Measurements from ENCODE around the gene TCF7L2.

The TCF7L2 gene

GRCh38 chr10:113080061-113080924 lies 130.2 kb downstream of the TCF7L2 start:
- TF ChIP-seq Cebpa-rat (IDR thresholded peaks at IDR 0.05) = no peak
- H3K4me2 ChIP-seq = no peak overlapping the region
- H3K27me3 ChIP-seq = no peaks in the 10 kb centered on the region
- no peaks in the 10 kb centered on the region for H3K4me1 ChIP-seq
- H3K9ac ChIP-seq = no peak overlapping the region
- peaks cover 32% of the 10 kb centered on the region for H3K36me3 ChIP-seq
- H3K4me3 ChIP-seq = no peak overlapping the region
- no peaks in the 10 kb centered on the region for H3K9me3 ChIP-seq
- no peak overlapping the region for H3K27ac ChIP-seq
- peaks cover 61% of the 10 kb centered on the region for H4K20me1 ChIP-seq

- no peak overlapping the region for H3K4me2 ChIP-seq
These were observed 130.8 kb downstream of the TCF7L2 start for GRCh38 chr10:113080925-113081229.

GRCh38 chr10:113084031-113084430 lies 134.0 kb downstream of the TCF7L2 start:
- Histone ChIP-seq H3K4me3 (no peak overlapping the region), H3K27me3 (no peaks in the 10 kb centered on the region), H3K4me1 (no peaks in the 10 kb centered on the region), H3K9ac (no peak overlapping the region), H3K36me3 (peaks cover 55% of the 10 kb centered on the region), H3K4me2 (no peak overlapping the region), H3K27ac (no peak overlapping the region), H3K9me3 (no peaks in the 10 kb centered on the region), H4K20me1 (peaks cover 58% of the 10 kb centered on the region)
- no peak for TF ChIP-seq Cebpa-rat (IDR thresholded peaks at IDR 0.05)

More at GRCh38 chr10:113080925-113081229, 130.8 kb downstream of the TCF7L2 start:
- no peak for TF ChIP-seq Cebpa-rat (IDR thresholded peaks at IDR 0.05)
- peaks cover 61% of the 10 kb centered on the region for H4K20me1 ChIP-seq
- H3K4me3 ChIP-seq = no peak overlapping the region
- no peaks in the 10 kb centered on the region for H3K4me1 ChIP-seq
- H3K27ac ChIP-seq = no peak overlapping the region
- H3K27me3 ChIP-seq = no peaks in the 10 kb centered on the region
- no peaks in the 10 kb centered on the region for H3K9me3 ChIP-seq
- H3K36me3 ChIP-seq = peaks cover 37% of the 10 kb centered on the region
- no peak overlapping the region for H3K9ac ChIP-seq

- no peaks in the 10 kb centered on the region for H3K27me3 ChIP-seq
- H3K36me3 ChIP-seq = peaks cover 65% of the 10 kb centered on the region
- H3K9me3 ChIP-seq = no peaks in the 10 kb centered on the region
- H3K9ac ChIP-seq = no peak overlapping the region
- no peak overlapping the region for H3K4me2 ChIP-seq
- H3K4me1 ChIP-seq = no peaks in the 10 kb centered on the region
- no peak for TF ChIP-seq Cebpa-rat (IDR thresholded peaks at IDR 0.05)
- peaks cover 58% of the 10 kb centered on the region for H4K20me1 ChIP-seq
- no peak overlapping the region for H3K27ac ChIP-seq
- H3K4me3 ChIP-seq = no peak overlapping the region
These were observed 135.7 kb downstream of the TCF7L2 start for GRCh38 chr10:113085776-113086175.

- Histone ChIP-seq H3K27ac (no peak overlapping the region), H3K4me3 (no peak overlapping the region), H3K36me3 (peaks cover 70% of the 10 kb centered on the region), H4K20me1 (peaks cover 53% of the 10 kb centered on the region), H3K9ac (no peak overlapping the region), H3K9me3 (no peaks in the 10 kb centered on the region; the same call in 1 of the 2 replicates), H3K4me2 (no peak overlapping the region), H3K27me3 (no peaks in the 10 kb centered on the region), H3K4me1 (no peaks in the 10 kb centered on the region)
- TF ChIP-seq Cebpa-rat (IDR thresholded peaks at IDR 0.05) = no peak
These were observed 136.2 kb downstream of the TCF7L2 start for GRCh38 chr10:113086282-113086681.

GRCh38 chr10:113087165-113088029 lies 137.3 kb downstream of the TCF7L2 start:
- no peaks in the 10 kb centered on the region for H3K27me3 ChIP-seq
- H3K4me2 ChIP-seq = no peak overlapping the region
- H4K20me1 ChIP-seq = peaks cover 43% of the 10 kb centered on the region
- no peak for TF ChIP-seq Cebpa-rat (IDR thresholded peaks at IDR 0.05)
- H3K4me1 ChIP-seq = peaks cover 9% of the 10 kb centered on the region
- H3K9ac ChIP-seq = no peak overlapping the region
- H3K27ac ChIP-seq = no peak overlapping the region
- H3K36me3 ChIP-seq = peaks cover 81% of the 10 kb centered on the region
- H3K4me3 ChIP-seq = no peak overlapping the region
- peaks cover 7% of the 10 kb centered on the region for H3K9me3 ChIP-seq

- no peak overlapping the region for H3K9ac ChIP-seq
- H3K4me2 ChIP-seq = no peak overlapping the region
- peaks cover 83% of the 10 kb centered on the region for H3K36me3 ChIP-seq
- H3K9me3 ChIP-seq = peaks cover 12% of the 10 kb centered on the region
- no peak for TF ChIP-seq Cebpa-rat (IDR thresholded peaks at IDR 0.05)
- no peak overlapping the region for H3K4me3 ChIP-seq
- H4K20me1 ChIP-seq = peaks cover 37% of the 10 kb centered on the region
- peaks cover 17% of the 10 kb centered on the region for H3K4me1 ChIP-seq
- H3K27me3 ChIP-seq = no peaks in the 10 kb centered on the region
- H3K27ac ChIP-seq = no peak overlapping the region
These were observed 138.1 kb downstream of the TCF7L2 start for GRCh38 chr10:113088194-113088593.

- Histone ChIP-seq H3K27me3 (no peaks in the 10 kb centered on the region), H3K4me2 (no peak overlapping the region), H3K9me3 (peaks cover 12% of the 10 kb centered on the region), H3K9ac (no peak overlapping the region), H3K4me3 (no peak overlapping the region), H4K20me1 (peaks cover 27% of the 10 kb centered on the region), H3K27ac (no peak overlapping the region), H3K4me1 (peaks cover 30% of the 10 kb centered on the region), H3K36me3 (peaks cover 77% of the 10 kb centered on the region)
- no peak for TF ChIP-seq Cebpa-rat (IDR thresholded peaks at IDR 0.05)
These were observed 139.5 kb downstream of the TCF7L2 start for GRCh38 chr10:113089551-113089950.

- H3K9ac ChIP-seq = no peak overlapping the region
- no peak overlapping the region for H3K4me3 ChIP-seq
- no peak for TF ChIP-seq Cebpa-rat (IDR thresholded peaks at IDR 0.05)
- H3K4me2 ChIP-seq = no peak overlapping the region
- H3K36me3 ChIP-seq = peaks cover 80% of the 10 kb centered on the region
- H4K20me1 ChIP-seq = peaks cover 25% of the 10 kb centered on the region; the same call in 1 of the 2 replicates
- no peaks in the 10 kb centered on the region for H3K27me3 ChIP-seq
- peaks cover 54% of the 10 kb centered on the region for H3K4me1 ChIP-seq
- H3K9me3 ChIP-seq = peaks cover 12% of the 10 kb centered on the region
- no peak overlapping the region for H3K27ac ChIP-seq
These were observed 141.9 kb downstream of the TCF7L2 start for GRCh38 chr10:113091920-113092319.

All from BLaER1 (cell line).